ENCODE data around the gene SLC25A18.

Gene SLC25A18

DNA sequence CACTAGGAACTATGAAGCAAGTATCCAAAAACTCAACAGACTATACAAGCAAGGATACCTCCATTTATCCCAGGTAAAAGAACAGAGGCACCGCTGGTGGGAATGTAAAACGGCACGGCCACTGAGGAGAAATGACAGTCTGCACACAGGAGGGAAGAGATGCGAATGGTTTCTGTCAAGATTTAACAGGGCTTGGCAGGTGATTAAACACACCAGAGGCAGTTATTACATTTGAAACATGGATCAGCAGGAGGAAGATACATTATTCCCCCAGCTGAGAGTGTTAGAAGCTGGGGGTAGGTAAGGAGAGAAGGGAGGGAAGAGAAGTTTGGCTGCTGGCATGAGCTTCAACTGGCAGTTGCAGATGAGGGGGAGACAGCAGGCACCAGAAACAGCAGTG, 35.0 kb downstream of the SLC25A18 start:
- TF ChIP-seq, protein P1, sequence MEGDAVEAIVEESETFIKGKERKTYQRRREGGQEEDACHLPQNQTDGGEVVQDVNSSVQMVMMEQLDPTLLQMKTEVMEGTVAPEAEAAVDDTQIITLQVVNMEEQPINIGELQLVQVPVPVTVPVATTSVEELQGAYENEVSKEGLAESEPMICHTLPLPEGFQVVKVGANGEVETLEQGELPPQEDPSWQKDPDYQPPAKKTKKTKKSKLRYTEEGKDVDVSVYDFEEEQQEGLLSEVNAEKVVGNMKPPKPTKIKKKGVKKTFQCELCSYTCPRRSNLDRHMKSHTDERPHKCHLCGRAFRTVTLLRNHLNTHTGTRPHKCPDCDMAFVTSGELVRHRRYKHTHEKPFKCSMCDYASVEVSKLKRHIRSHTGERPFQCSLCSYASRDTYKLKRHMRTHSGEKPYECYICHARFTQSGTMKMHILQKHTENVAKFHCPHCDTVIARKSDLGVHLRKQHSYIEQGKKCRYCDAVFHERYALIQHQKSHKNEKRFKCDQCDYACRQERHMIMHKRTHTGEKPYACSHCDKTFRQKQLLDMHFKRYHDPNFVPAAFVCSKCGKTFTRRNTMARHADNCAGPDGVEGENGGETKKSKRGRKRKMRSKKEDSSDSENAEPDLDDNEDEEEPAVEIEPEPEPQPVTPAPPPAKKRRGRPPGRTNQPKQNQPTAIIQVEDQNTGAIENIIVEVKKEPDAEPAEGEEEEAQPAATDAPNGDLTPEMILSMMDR (IDR thresholded peaks at IDR 0.05; ENCODE audit: control insufficient read depth, insufficient read depth, low read depth, low read length, missing control alignments): no peak

GRCh38 chr22:17601031-17601430, 37.7 kb downstream of the SLC25A18 start:
- TF ChIP-seq, protein P1 (IDR thresholded peaks at IDR 0.05; ENCODE audit: control insufficient read depth, insufficient read depth, low read depth, low read length, missing control alignments): no peak
- DNase-seq (ENCODE audit: low read depth): no peak
- H3K4me3 ChIP-seq (ENCODE audit: control insufficient read depth, low read depth, low read length): no peak overlapping the region

More for the DNA sequence above, 35.0 kb downstream of the SLC25A18 start:
- DNase-seq (ENCODE audit: low read depth): no peak
- no peak overlapping the region for H3K4me3 ChIP-seq (ENCODE audit: control insufficient read depth, low read depth, low read length)

DNA sequence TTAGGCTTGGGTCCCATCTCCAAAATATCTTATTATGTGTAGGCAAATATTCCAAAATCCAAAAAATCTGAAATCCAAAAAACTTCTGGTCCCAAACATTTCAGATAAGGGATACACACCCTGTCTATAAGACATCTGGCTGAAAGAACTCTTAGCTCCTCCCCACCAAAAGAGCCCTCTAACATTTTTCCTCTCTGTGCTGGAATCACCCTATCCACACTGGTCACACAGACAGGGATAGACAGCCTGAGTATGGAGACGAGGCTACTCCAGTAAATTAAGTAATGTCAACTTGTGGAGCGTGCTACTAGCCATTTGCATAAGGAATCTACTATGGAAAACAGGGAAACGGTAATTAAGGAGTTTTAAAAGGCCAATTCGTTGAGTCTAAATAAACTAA, 40.4 kb downstream of the SLC25A18 start:
- no peak for DNase-seq (ENCODE audit: low read depth)
- TF ChIP-seq, protein P1 (IDR thresholded peaks at IDR 0.05; ENCODE audit: control insufficient read depth, insufficient read depth, low read depth, low read length, missing control alignments): no peak
- no peak overlapping the region for H3K4me3 ChIP-seq (ENCODE audit: control insufficient read depth, low read depth, low read length)

- DNase-seq (ENCODE audit: low read depth): no peak
- H3K4me3 ChIP-seq (ENCODE audit: control insufficient read depth, low read depth, low read length): no peak overlapping the region
- TF ChIP-seq, protein P1 (IDR thresholded peaks at IDR 0.05; ENCODE audit: control insufficient read depth, insufficient read depth, low read depth, low read length, missing control alignments): no peak
These were observed 43.2 kb downstream of the SLC25A18 start for GRCh38 chr22:17606496-17606895.

GRCh38 chr22:17607891-17608521, 44.7 kb downstream of the SLC25A18 start:
- H3K4me3 ChIP-seq (ENCODE audit: control insufficient read depth, low read depth, low read length): no peak overlapping the region
- TF ChIP-seq, protein P1 (IDR thresholded peaks at IDR 0.05; ENCODE audit: control insufficient read depth, insufficient read depth, low read depth, low read length, missing control alignments): no peak
- no peak for DNase-seq (ENCODE audit: low read depth)

DNA sequence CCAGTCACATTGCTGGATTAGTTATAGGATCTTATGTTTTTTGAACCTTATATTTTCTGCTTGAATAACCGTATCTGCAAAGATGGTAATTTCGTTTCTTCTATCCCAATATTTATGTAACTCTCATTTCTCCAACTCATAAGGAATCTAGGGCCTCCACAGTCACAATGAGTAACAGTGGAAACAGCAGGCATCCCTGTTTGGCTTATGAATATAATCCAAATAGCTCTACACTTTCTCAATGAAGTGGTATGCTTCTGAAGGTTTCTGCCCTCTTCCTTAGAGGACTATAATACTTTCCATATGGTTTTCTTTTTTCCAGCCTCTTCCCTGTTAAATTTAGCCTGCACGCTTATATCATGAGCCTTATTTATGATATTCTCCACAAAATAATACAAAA, 48.8 kb downstream of the SLC25A18 start:
- TF ChIP-seq, protein P1 (IDR thresholded peaks at IDR 0.05; ENCODE audit: control insufficient read depth, insufficient read depth, low read depth, low read length, missing control alignments): no peak
- no peak overlapping the region for H3K4me3 ChIP-seq (ENCODE audit: control insufficient read depth, low read depth, low read length)
- DNase-seq (ENCODE audit: low read depth): no peak

All from AG09309 (cell line).